ENCODE data around the gene ACER1.
A peak's percentile ranks its signal among the peaks of the same experiment; 100 is the strongest.
"Not testable (repeated sequence)": the region's sequence is repeated elsewhere in the genome, so short reads cannot be mapped to it uniquely, and the experiment has no call there.

Gene ACER1

DNA sequence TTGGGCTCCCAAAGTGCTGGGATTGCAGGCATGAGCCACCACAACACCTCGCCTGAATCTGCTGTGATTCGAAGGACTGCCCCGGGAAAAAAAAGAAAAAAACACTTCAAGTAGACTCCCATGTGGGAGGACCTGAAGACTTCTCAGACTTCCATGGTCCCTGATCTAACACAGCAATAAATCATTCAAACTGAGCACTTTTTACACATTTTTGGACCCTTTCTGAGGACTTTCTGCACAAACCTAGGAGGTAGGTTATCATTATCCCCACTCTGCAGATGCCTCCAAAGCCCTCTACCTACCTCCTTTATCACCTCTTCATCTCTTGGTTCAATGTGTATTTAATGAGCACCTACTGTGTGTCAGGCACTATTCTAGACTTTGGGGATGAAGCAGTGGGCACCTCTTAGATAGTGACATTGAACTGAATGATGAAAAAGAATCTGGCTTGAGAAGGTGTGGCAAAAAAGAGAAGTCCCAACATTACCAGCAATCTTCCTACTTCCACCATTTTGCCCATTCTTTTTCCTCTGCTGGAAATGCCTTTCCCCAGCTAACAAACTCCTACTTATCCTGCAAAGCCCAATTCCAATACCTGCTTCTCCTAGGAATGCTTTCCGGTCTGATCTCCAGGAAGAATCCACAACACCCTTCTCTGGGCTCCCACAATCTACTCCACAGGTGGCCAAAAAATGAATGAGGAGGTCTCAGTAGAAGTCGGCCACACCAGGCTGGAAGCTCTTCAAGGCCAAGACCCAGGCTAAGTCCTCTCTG is 26.3 kb upstream of the ACER1 start:
- H3K27ac ChIP-seq (ENCODE audit: insufficient read depth in 1 of 2, low read depth in 1 of 2, low read length in 2 of 2, poor library complexity in 1 of 2, severe bottlenecking in 2 of 2) = no peak overlapping the region
- H3K27me3 ChIP-seq (replicated peaks in 2 of 5; ENCODE audit: control insufficient read depth in 4 of 5, insufficient read depth in 5 of 5, low read length in 4 of 5) = no peaks in the 10 kb centered on the region
- 100% methylated on average over 1 of the region's 5 CpGs for WGBS (ENCODE audit: insufficient coverage)
- H3K4me3 ChIP-seq (ENCODE audit: control insufficient read depth in 1 of 7, extremely low read depth in 1 of 7, insufficient read depth in 4 of 7, low read depth in 2 of 7, low read length in 6 of 7) = no peak overlapping the region
- POLR2A ChIA-PET = no interaction called here
- CTCF ChIA-PET = interaction anchor here (0.7 to 1.4 kb wide), 3 partner anchors 63 to 311 kb away, joined by 3 to 4 read pairs (median 3); no protein-coding TSS in a partner anchor
- peaks cover 2 to 6% (median 4%) of the 10 kb centered on the region in 4 experiments for H3K36me3 ChIP-seq (ENCODE audit: control insufficient read depth in 4 of 4, insufficient read depth in 4 of 4, low read length in 3 of 4)
- H3K9me3 ChIP-seq (ENCODE audit: control extremely low read depth in 1 of 5, control insufficient read depth in 4 of 5, insufficient read depth in 2 of 5, low read depth in 1 of 5, low read length in 4 of 5) = no peaks in the 10 kb centered on the region
- DNase-seq = no peak
- H3K4me1 ChIP-seq (ENCODE audit: control extremely low read depth in 1 of 4, control insufficient read depth in 4 of 4, insufficient read depth in 4 of 4, low read length in 3 of 4) = peaks cover 0 to 12% (median 10%) of the 10 kb centered on the region in 4 experiments

DNA sequence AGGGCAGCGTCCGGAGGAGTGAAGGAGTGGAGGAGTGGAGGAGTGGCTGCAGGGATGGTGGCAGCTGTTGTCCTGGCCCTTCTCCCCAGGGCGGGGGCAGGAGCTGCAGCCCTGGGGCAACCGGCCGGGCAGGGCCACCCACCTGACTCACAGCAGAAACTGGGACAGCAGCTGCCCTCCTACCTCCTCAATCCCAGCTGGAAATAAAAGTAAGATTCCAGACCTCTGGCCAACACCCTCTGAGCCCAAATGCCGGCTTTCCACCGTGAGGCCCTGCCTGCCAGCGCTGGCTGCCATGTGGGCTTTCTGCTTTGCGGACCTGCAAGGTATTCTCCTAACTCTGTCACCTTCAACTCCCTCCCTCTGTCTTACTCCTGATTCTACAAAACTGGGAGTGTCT is 24.6 kb upstream of the ACER1 start:
- peaks cover 0 to 11% (median 9%) of the 10 kb centered on the region in 4 experiments for H3K4me1 ChIP-seq (ENCODE audit: control extremely low read depth in 1 of 4, control insufficient read depth in 4 of 4, insufficient read depth in 4 of 4, low read length in 3 of 4)
- no peak for DNase-seq
- no peaks in the 10 kb centered on the region for H3K27me3 ChIP-seq (replicated peaks in 2 of 5; ENCODE audit: control insufficient read depth in 4 of 5, insufficient read depth in 5 of 5, low read length in 4 of 5)
- POLR2A ChIA-PET = no interaction called here
- no peaks in the 10 kb centered on the region for H3K36me3 ChIP-seq (ENCODE audit: control insufficient read depth in 4 of 4, insufficient read depth in 4 of 4, low read length in 3 of 4)
- no peak overlapping the region for H3K4me3 ChIP-seq (ENCODE audit: control insufficient read depth in 1 of 7, extremely low read depth in 1 of 7, insufficient read depth in 4 of 7, low read depth in 2 of 7, low read length in 6 of 7)
- WGBS (ENCODE audit: insufficient coverage) = 98% methylated on average over 8 of the region's 9 CpGs
- H3K27ac ChIP-seq (ENCODE audit: insufficient read depth in 1 of 2, low read depth in 1 of 2, low read length in 2 of 2, poor library complexity in 1 of 2, severe bottlenecking in 2 of 2) = no peak overlapping the region
- CTCF ChIA-PET = interaction anchor here (0.6 kb wide), 1 partner anchor 122 kb away, joined by 3 read pairs; no protein-coding TSS in a partner anchor
- no peaks in the 10 kb centered on the region for H3K9me3 ChIP-seq (ENCODE audit: control extremely low read depth in 1 of 5, control insufficient read depth in 4 of 5, insufficient read depth in 2 of 5, low read depth in 1 of 5, low read length in 4 of 5)

GRCh38 chr19:6357174-6357573 is 23.8 kb upstream of the ACER1 start:
- POLR2A ChIA-PET = no interaction called here
- CTCF ChIA-PET = interaction anchor here (0.7 kb wide), 1 partner anchor 107 kb away, joined by 3 read pairs; no protein-coding TSS in a partner anchor
- no peaks in the 10 kb centered on the region for H3K9me3 ChIP-seq (ENCODE audit: control extremely low read depth in 1 of 5, control insufficient read depth in 4 of 5, insufficient read depth in 2 of 5, low read depth in 1 of 5, low read length in 4 of 5)
- DNase-seq = no peak
- H3K4me1 ChIP-seq (ENCODE audit: control extremely low read depth in 1 of 4, control insufficient read depth in 4 of 4, insufficient read depth in 4 of 4, low read length in 3 of 4) = peaks cover 0 to 3% (median 2%) of the 10 kb centered on the region in 4 experiments
- H3K4me3 ChIP-seq (ENCODE audit: control insufficient read depth in 1 of 7, extremely low read depth in 1 of 7, insufficient read depth in 4 of 7, low read depth in 2 of 7, low read length in 6 of 7) = no peak overlapping the region
- H3K36me3 ChIP-seq (ENCODE audit: control insufficient read depth in 4 of 4, insufficient read depth in 4 of 4, low read length in 3 of 4) = no peaks in the 10 kb centered on the region
- WGBS (ENCODE audit: insufficient coverage) = 96% methylated on average over 11 of the region's 14 CpGs
- H3K27ac ChIP-seq (ENCODE audit: insufficient read depth in 1 of 2, low read depth in 1 of 2, low read length in 2 of 2, poor library complexity in 1 of 2, severe bottlenecking in 2 of 2) = no peak overlapping the region
- no peaks in the 10 kb centered on the region for H3K27me3 ChIP-seq (replicated peaks in 2 of 5; ENCODE audit: control insufficient read depth in 4 of 5, insufficient read depth in 5 of 5, low read length in 4 of 5)

DNA sequence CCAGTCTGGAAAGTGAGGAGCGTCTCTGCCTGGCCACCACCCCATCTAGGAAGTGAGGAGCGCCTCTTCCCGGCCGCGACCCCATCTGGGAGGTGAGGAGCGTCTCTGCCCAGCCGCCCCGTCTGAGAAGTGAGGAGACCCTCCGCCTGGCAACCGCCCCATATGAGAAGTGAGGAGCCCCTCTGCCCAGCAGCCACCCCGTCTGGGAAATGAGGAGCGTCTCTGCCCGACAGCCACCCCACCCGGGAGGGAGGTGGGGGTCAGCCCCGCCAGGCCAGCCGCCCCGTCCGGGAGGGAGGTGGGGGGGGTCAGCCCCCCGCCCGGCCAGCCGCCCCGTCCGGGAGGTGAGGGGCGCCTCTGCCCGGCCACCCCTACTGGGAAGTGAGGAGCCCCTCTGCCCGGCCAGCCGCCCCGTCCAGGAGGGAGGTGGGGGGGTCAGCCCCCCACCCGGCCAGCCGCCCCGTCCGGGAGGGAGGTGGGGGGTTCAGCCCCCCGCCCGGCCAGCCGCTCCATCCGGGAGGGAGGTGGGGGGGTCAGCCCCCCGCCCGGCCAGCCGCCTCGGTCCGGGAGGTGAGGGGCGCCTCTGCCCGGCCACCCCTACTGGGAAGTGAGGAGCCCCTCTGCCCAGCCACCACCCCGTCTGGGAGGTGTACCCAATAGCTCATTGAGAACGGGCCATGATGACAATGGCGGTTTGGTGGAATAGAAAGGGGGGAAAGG is 22.1 kb upstream of the ACER1 start:
- 99% methylated on average over 9 of the region's 46 CpGs for whole genome bisulfite sequencing (ENCODE audit: insufficient coverage)
- H3K4me1 ChIP-seq (ENCODE audit: control extremely low read depth in 1 of 4, control insufficient read depth in 4 of 4, insufficient read depth in 4 of 4, low read length in 3 of 4); H3K9me3 ChIP-seq (ENCODE audit: control extremely low read depth in 1 of 5, control insufficient read depth in 4 of 5, insufficient read depth in 2 of 5, low read depth in 1 of 5, low read length in 4 of 5); CTCF ChIA-PET; POLR2A ChIA-PET; DNase-seq; H3K27me3 ChIP-seq (replicated peaks in 2 of 5; ENCODE audit: control insufficient read depth in 4 of 5, insufficient read depth in 5 of 5, low read length in 4 of 5); H3K4me3 ChIP-seq (ENCODE audit: control insufficient read depth in 1 of 7, extremely low read depth in 1 of 7, insufficient read depth in 4 of 7, low read depth in 2 of 7, low read length in 6 of 7); H3K27ac ChIP-seq (ENCODE audit: insufficient read depth in 1 of 2, low read depth in 1 of 2, low read length in 2 of 2, poor library complexity in 1 of 2, severe bottlenecking in 2 of 2); H3K36me3 ChIP-seq (ENCODE audit: control insufficient read depth in 4 of 4, insufficient read depth in 4 of 4, low read length in 3 of 4): not testable (repeated sequence)

DNA sequence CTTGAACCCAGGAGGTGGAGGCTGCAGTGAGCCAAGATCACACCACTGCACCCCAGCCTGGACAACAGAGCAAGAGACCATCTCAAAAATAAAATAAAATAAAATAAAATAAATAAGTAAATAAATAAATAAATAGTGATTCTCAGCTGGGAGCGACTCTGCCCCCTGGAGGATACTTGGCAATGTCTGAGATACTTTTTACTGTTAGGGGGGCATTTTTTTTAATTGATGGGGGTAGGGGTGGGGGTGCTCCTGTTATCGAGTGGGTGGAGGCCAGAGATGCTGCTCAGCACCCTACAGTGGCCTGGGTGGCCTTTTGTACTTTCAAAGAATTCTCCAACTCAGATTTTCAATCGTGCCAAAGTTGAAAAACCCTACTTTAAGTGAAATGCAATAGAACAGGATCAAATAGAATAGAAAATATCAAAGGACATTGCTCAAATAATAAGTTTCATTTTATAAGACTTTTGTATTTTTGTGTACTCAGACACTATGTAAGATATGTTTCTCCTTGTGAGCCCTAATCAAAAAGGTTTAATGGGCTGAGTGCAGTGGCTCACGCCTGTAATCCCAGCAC is 20.8 kb upstream of the ACER1 start:
- peak; percentile 34 to 51 (median 35) for DNase-seq
- ChIA-PET CTCF (interaction anchor here (0.6 kb wide), 1 partner anchor 168 kb away, joined by 3 read pairs; no protein-coding TSS in a partner anchor), POLR2A (interaction anchor here (0.6 kb wide), 1 partner anchor 887 kb away, joined by 4 read pairs; no protein-coding TSS in a partner anchor)
- Histone ChIP-seq H3K4me1 (ENCODE audit: control extremely low read depth in 1 of 4, control insufficient read depth in 4 of 4, insufficient read depth in 4 of 4, low read length in 3 of 4) (no peaks in the 10 kb centered on the region), H3K4me3 (ENCODE audit: control insufficient read depth in 1 of 7, extremely low read depth in 1 of 7, insufficient read depth in 4 of 7, low read depth in 2 of 7, low read length in 6 of 7) (no peak overlapping the region), H3K27me3 (replicated peaks in 2 of 5; ENCODE audit: control insufficient read depth in 4 of 5, insufficient read depth in 5 of 5, low read length in 4 of 5) (no peaks in the 10 kb centered on the region), H3K36me3 (ENCODE audit: control insufficient read depth in 4 of 4, insufficient read depth in 4 of 4, low read length in 3 of 4) (no peaks in the 10 kb centered on the region), H3K9me3 (ENCODE audit: control extremely low read depth in 1 of 5, control insufficient read depth in 4 of 5, insufficient read depth in 2 of 5, low read depth in 1 of 5, low read length in 4 of 5) (no peaks in the 10 kb centered on the region), H3K27ac (ENCODE audit: insufficient read depth in 1 of 2, low read depth in 1 of 2, low read length in 2 of 2, poor library complexity in 1 of 2, severe bottlenecking in 2 of 2) (no peak overlapping the region)
- WGBS (ENCODE audit: insufficient coverage) = 57% methylated on average over 3 of the region's 4 CpGs

DNA sequence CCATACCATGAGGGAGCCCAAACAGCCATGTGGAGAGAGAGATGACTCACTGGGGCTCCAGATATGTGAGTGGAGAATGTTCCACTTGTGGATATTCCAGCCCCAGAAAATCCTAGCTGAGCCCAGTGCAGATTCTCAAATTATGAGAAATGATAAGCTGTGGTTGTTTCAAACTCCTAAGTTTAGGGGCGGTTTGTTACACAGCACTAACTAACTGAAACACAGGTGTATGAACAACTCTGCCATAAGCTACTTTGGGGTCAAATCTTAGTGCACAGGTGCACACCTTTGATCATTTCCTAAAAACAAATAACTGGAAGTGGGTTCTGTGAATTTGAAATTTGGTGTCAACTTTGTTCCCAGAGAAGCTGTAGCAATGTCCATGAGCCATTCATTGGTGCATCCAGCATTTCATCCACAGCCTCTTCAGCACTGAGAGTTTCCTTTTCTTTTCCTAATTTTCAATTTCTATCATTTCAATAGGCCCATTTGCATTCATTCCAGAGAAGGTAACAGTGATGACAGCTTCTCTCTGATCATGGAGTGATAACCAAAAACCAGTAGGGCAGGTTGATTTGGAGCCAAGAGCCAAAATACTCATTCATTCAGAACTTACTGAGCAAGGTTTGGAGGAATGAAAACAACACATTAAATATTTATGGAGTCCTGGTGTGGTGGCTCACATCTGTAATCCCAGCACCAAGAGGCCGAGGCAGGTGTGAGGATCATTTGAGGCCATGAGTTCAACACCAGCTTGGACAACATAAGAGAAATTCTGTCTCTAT is 19.2 kb upstream of the ACER1 start:
- ChIA-PET CTCF (interaction anchor here (0.9 to 1.1 kb wide), 4 partner anchors 20 to 185 kb away, joined by 3 to 4 read pairs (median 3); no protein-coding TSS in a partner anchor), POLR2A (interaction anchor here (0.6 kb wide), 1 partner anchor 1429 kb away, joined by 3 read pairs; no protein-coding TSS in a partner anchor)
- Histone ChIP-seq H3K36me3 (ENCODE audit: control insufficient read depth in 4 of 4, insufficient read depth in 4 of 4, low read length in 3 of 4) (no peaks in the 10 kb centered on the region), H3K27me3 (replicated peaks in 2 of 5; ENCODE audit: control insufficient read depth in 4 of 5, insufficient read depth in 5 of 5, low read length in 4 of 5) (no peaks in the 10 kb centered on the region), H3K9me3 (ENCODE audit: control extremely low read depth in 1 of 5, control insufficient read depth in 4 of 5, insufficient read depth in 2 of 5, low read depth in 1 of 5, low read length in 4 of 5) (no peaks in the 10 kb centered on the region), H3K4me1 (ENCODE audit: control extremely low read depth in 1 of 4, control insufficient read depth in 4 of 4, insufficient read depth in 4 of 4, low read length in 3 of 4) (no peaks in the 10 kb centered on the region), H3K27ac (ENCODE audit: insufficient read depth in 1 of 2, low read depth in 1 of 2, low read length in 2 of 2, poor library complexity in 1 of 2, severe bottlenecking in 2 of 2) (no peak overlapping the region), H3K4me3 (ENCODE audit: control insufficient read depth in 1 of 7, extremely low read depth in 1 of 7, insufficient read depth in 4 of 7, low read depth in 2 of 7, low read length in 6 of 7) (no peak overlapping the region)
- DNase-seq = no peak
- WGBS (ENCODE audit: insufficient coverage) = 100% methylated on average over 1 of the region's 2 CpGs
